OCI-LY1 (cell line): ENCODE measurements around the gene DHRS7B.

Source experiments
- EZH2 ChIP-seq: fragments of 200-600 bp; sonication (generic), shearing (Covaris generic); IDR thresholded peaks from 2 replicates; pipeline ENCODE4 v1.8.0; 2017; ENCODE audit warnings: borderline replicate concordance, mixed run types, mild to moderate bottlenecking, antibody characterized with exemption, low read length, moderate library complexity, mixed read lengths
- TF ChIP-seq, protein P1 (sequence below): fragments of 200-600 bp; sonication (generic), shearing (Covaris generic); IDR thresholded peaks from 2 replicates; pipeline ENCODE4 v1.5.1; 2017; ENCODE audit warnings: mild to moderate bottlenecking, antibody characterized with exemption, low read length, moderate library complexity, mixed read lengths

DNA sequence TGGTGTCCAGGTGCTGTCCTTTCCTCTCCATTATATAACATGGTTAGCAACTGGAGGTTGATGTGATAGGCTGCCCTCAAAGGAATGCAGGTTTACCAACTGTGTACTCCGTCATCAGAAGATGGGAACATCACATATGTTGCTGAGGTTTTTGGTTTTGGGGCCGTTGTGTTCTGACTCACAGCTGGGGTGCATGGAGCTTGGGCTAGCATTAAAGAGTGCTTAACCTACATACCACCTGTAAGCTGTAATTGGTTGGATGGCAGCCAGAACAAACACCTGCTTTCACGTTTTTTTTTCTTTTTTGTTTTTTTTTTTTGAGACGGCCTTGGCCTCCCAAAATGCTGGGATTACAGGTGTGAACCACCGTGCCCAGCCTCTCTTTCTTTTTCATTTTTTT is 66.3 kb downstream of the DHRS7B start:
- TF ChIP-seq EZH2 = no peak
- TF ChIP-seq, protein P1, sequence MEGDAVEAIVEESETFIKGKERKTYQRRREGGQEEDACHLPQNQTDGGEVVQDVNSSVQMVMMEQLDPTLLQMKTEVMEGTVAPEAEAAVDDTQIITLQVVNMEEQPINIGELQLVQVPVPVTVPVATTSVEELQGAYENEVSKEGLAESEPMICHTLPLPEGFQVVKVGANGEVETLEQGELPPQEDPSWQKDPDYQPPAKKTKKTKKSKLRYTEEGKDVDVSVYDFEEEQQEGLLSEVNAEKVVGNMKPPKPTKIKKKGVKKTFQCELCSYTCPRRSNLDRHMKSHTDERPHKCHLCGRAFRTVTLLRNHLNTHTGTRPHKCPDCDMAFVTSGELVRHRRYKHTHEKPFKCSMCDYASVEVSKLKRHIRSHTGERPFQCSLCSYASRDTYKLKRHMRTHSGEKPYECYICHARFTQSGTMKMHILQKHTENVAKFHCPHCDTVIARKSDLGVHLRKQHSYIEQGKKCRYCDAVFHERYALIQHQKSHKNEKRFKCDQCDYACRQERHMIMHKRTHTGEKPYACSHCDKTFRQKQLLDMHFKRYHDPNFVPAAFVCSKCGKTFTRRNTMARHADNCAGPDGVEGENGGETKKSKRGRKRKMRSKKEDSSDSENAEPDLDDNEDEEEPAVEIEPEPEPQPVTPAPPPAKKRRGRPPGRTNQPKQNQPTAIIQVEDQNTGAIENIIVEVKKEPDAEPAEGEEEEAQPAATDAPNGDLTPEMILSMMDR = no peak
